NCI-H446 treated with DMSO at 0.1 percent for 48 hours (cell line): Measurements from ENCODE around the gene TMX3.
A peak's percentile ranks its signal among the peaks of the same experiment; 100 is the strongest.

Experiments used
- DNase-seq: peaks from one replicate; lab custom pipeline; 2025; lab: John Stamatoyannopoulos, UW

TMX3 gene

GRCh38 chr18:68707646-68708045, 7.3 kb downstream of the TMX3 start:
- no peak for DNase-seq

GRCh38 chr18:68705119-68705518, 9.8 kb downstream of the TMX3 start:
- DNase-seq, result no peak

- no peak for DNase-seq
Measured at GRCh38 chr18:68703326-68703725, 11.6 kb downstream of the TMX3 start.

GRCh38 chr18:68701353-68701752, 13.6 kb downstream of the TMX3 start:
- DNase-seq, result no peak

- DNase-seq, result no peak
Measured at GRCh38 chr18:68699043-68699442, 15.9 kb downstream of the TMX3 start.

- DNase-seq, result no peak
Measured at GRCh38 chr18:68696937-68697336, 18.0 kb downstream of the TMX3 start.

GRCh38 chr18:68694316-68694715, 20.6 kb downstream of the TMX3 start:
- DNase-seq, result peak; percentile 37

GRCh38 chr18:68693091-68693815, 21.7 kb downstream of the TMX3 start:
- no peak for DNase-seq

- DNase-seq, result no peak
Measured at GRCh38 chr18:68679528-68679927, 35.4 kb downstream of the TMX3 start.

- DNase-seq, result no peak
Measured at GRCh38 chr18:68676913-68677312, 38.0 kb downstream of the TMX3 start.

- DNase-seq, result no peak
Measured at GRCh38 chr18:68667121-68667520, 47.8 kb downstream of the TMX3 start.

GRCh38 chr18:68666381-68666780, 48.5 kb downstream of the TMX3 start:
- no peak for DNase-seq

GRCh38 chr18:68665628-68666027, 49.3 kb downstream of the TMX3 start:
- DNase-seq, result no peak

GRCh38 chr18:68662754-68663153, 52.2 kb downstream of the TMX3 start:
- no peak for DNase-seq

- peak; percentile 41 for DNase-seq
Measured at GRCh38 chr18:68660354-68661183, 54.3 kb downstream of the TMX3 start.

- no peak for DNase-seq
Measured at GRCh38 chr18:68648191-68648590, 66.7 kb downstream of the TMX3 start.

- DNase-seq, result no peak
Measured at GRCh38 chr18:68642003-68642402, 72.9 kb downstream of the TMX3 start.

- no peak for DNase-seq
Measured at GRCh38 chr18:68640861-68641260, 74.0 kb downstream of the TMX3 start.

- no peak for DNase-seq
Measured at GRCh38 chr18:68638613-68639012, 76.3 kb downstream of the TMX3 start.

GRCh38 chr18:68627812-68628211, 87.1 kb downstream of the TMX3 start:
- DNase-seq, result no peak
